HG03565 (cell line): Measurements from ENCODE around the gene RAP2B.
A peak's percentile ranks its signal among the peaks of the same experiment; 100 is the strongest.
"Not testable (repeated sequence)": the region's sequence is repeated elsewhere in the genome, so short reads cannot be mapped to it uniquely, and the experiment has no call there.

Source experiments
- ATAC-seq: cut with Tn5 transposase; IDR thresholded peaks from one replicate; pipeline ENCODE4 v1.9.1; 2021; ENCODE audit warnings: mild to moderate bottlenecking, moderate library complexity; ENCODE audit not compliant: unreplicated experiment

Gene RAP2B

DNA sequence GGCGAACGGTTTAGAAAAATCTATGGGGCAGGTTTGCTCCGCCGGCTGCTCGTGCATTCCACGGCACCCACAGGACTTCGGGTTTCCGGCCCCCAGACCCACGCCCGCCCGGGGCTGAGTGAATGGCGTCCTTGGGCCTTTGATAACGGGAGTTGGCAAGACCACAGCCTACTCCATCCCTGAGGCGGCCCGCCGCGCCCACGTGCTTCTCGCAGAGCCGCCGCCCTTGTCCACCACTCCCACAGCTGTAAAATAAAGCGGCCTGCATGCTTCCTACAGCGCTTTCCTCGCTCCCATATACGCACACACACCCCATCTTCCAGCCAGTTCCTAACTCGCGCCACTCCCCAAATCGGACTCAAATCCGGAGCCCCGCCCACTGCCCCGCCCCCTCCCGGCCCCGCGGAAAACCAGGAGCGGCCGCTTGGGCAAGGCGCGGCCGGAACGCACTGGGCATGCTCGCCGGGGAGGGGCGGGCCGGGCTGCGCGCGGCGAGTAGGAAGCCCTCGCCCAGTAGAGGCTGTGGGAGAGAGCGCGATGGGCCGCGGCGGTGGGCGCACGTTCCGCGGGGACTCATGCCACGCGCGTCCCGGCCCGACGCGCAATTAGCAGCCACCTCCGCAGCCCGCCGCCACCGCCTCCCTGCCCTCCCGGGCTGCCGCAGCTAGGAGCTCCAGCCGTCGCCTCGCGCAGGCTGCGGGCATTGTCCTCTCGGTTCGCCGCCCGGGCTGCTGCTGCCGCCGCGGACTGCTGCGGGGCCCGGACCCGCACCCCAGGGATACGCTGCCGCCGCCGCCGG, at the start of gene RAP2B:
Gene RAP2B, plus strand, starts transcription at position 513 of the 799 bp plus-strand sequence. CDS start 468 bp downstream, outside the sequence.
- ATAC-seq, result peak; percentile 37

DNA sequence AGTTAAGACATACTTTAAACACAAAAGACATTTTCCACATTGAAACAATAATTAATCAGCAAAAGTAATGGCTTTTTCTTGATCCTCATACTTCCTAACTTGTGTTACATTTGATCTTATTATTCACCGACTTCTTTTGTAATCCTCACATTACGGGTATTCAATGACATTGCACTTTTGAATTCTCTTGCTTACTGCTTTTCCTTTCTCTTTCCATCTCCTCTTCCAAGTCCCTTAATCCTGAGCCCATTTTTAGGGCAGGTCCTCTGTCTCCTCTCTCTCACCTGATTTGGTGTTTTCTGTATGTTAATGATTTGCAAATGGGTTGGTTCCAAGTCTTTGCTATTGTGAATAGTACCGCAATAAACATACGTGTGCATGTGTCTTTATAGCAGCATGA, 48.5 kb upstream of the RAP2B start:
- ATAC-seq, result no peak

DNA sequence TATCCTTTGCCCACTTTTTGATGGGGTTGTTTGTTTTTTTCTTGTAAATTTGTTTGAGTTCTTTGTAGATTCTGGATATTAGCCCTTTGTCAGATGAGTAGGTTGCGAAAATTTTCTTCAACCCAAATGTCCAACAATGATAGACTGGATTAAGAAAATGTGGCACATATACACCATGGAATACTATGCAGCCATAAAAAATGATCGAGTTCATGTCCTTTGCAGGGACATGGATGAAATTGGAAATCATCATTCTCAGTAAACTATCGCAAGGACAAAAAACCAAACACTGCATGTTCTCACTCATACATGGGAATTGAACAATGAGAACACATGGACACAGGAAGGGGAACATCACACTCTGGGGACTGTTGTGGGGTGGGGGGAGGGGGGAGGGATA, 47.8 kb upstream of the RAP2B start:
- ATAC-seq, result not testable (repeated sequence)

DNA sequence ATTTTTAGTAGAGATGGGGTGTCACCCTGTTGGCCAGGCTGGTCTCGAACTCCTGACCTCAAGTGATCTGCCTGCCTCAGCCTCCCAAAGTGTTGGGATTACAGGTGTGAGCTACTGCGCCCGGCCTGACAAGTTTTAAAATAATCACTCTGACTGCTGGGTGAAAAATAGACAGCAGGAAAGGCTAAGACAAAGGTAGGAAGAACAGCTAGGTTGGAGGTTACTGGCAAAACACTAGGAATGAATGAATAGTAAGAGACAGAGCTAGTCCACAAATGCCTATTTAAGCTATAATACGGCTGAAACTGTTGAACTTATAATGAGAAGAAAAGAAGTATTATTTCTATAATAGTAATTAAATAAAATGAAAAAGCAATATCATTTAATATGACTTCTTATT, 46.7 kb upstream of the RAP2B start:
- ATAC-seq, result no peak

DNA sequence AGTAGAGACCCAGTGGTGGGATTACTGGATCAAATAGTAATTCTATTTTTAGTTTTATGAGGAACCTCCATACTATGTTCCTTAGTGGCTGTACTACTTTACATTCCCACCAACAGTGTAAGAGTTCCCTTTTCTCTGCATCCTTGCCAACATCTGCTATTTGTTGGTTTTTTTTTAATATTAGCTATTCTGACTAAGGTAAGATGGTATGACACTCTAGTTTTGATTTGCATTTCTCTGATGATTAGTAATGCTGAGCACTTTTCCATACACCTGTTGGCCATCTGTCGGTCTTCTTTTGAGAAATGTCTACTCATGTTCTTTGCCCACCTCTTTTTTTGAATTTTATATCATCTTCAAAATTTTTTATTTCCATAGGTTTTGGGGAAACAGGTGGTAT, 34.2 kb upstream of the RAP2B start:
- ATAC-seq, result no peak

DNA sequence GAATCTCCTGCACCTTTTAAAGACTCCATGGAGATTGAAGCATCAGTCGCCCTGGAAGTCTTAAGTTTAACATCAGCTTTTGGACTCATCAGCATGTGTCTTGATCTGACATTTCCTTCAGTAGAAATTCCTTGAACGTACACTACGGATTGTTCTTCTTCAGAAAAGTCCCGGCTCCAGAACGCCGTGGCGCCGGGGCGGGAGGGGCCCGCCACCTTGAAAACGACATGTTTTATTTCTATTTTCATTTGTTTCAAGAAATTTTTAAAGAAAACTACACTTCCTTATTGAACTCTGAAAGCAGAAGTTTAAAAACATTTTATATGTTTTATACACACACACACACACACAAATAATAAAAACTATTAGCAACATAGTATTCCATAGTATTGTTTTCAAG, 32.6 kb upstream of the RAP2B start:
- no peak for ATAC-seq

DNA sequence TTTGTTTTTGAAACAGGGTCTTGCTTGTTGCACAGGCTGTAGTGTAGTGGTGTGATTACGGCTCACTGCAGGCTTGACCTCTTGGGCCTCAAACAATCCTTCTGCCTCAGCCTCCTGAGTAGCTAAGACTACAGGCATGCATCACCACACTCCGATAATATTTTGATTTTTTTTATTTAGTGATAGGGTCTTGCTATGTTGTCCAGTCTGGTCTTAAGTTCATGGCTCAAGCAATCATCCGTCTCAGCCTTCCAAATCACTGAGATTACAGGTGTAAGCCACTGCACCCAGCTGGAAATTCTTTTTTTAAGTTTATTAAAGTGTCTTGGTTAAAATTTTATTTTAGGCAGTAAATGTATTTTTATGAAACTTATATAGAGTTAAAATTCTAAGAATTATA, 32.2 kb upstream of the RAP2B start:
- no peak for ATAC-seq

DNA sequence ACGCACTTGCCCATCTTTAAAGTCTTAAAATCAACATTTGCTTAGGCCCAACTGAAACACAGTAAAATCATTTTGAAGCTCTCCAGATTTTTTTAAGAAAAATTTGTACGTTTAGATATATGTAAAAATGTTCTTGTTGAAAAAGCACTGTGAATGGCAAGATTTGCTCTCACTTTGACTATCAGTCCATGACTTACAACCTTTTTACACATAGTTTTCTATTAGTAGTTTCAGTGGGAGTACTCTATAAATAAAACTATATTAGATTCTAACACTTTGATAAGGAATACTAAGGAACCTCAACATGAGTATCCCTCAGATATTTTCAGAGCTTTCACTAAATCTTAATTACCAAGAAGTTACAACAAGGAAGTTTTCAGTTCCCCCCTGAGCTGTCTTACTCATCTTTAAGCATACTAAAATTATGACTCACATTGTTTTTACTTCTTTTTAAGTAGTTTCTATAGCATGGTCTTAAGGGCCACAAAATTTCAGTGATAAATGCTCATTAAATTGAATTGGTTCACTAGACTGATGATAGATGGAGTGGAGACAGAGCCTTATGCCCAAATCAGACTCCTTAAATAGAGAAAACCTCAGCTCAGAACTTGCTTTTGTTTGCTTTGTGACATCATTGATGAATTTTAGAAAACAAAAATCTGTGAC, 31.6 kb upstream of the RAP2B start:
- ATAC-seq, result peak; percentile 95

DNA sequence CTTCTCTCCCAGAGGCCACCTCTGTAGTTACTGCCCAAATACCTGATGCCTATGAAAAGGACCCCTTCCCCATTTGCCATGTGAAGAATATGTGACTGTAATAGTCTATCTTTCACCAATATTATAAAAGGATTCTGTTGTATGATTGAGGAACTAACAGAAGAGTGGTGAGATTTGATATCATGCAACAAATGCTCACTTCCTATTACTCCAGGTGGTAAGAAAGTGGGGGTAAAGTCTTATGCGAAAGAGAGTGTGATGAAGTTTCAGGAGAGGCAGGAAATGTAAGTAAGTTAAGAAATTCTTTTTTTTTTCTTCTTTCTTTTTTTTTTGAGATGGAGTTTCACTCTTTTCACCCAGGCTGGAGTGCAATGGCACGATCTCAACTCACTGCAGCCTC, 24.4 kb upstream of the RAP2B start:
- ATAC-seq, result peak; percentile 33

DNA sequence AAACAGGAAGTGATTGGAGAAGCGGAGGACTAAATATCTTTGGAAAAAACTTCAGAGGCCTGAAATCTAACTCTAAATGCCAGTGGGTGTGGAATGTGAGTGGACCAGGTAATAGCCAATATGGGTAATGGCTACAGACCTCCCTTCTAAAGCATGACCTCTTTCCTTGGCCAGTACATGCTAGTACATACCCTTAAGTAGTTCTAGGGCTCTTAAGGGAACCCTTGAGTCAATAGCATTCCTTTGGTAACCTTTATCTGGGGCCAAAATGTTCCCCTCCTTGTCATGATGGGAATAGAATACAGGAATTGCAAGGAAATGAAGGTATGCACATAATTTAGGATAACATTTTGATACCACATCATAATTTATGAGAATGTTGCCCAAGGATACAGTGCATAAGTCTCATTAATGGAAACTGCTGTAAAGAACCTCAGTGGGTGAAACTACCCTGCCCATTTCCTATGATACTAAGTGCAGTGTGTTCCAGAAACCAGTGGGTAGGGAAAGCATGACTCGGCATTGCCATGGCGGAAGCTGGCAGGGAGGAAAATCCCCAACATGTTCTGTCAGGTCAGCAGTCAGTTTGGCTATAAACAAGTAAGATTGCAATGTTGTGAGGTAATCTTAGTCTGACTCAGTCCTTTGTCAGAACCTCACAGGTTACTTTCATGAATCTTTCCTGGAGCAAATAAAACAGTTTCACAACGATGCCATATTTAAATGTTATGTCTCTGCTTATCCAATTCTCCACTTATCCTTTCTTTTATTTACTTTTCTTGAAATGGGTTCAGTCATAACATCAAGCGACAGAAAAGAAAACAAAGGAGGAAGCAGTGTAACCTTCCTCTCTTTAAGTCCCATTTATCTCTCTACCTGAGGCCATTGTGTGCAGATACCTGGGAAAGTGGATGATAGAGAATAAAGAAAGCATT, 23.5 kb upstream of the RAP2B start:
- ATAC-seq, result peak; percentile 82

DNA sequence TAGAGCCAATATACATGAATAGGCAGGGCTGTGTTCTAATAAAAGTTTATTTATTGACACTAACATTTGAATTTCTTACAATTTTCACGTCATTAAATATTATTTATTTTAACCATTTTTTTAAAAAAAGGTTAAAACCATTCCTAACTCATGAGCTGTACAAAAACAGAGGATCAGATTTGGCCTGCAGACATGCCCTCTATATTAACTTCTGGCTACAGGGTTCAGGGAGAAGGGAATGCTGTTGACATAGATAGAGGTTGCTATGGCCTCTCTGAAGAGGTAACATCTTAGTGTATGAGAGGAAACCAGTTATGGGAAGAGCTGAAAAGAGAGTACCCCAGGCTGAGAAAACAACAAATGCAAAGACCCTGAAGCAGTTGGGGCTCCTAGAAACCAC, 19.1 kb upstream of the RAP2B start:
- ATAC-seq, result no peak

DNA sequence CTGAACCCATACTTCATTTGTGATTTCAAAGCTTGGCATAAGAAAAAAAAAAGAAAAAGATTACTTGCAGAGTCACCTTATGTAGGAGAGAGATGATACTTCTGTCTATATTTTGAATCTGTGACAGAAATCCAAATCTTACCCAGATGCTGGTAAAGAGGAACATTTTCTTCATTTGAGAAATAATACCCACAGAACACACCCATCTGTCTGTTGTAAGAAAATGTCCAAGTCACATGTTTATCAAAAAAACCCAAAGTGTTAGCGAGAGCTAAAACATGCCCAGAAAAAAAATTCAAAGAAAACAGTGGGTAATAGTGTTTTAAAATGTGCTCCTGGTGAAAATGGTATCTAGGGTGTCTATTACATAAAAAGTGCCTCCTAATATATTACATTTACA, 18.0 kb upstream of the RAP2B start:
- ATAC-seq, result no peak

DNA sequence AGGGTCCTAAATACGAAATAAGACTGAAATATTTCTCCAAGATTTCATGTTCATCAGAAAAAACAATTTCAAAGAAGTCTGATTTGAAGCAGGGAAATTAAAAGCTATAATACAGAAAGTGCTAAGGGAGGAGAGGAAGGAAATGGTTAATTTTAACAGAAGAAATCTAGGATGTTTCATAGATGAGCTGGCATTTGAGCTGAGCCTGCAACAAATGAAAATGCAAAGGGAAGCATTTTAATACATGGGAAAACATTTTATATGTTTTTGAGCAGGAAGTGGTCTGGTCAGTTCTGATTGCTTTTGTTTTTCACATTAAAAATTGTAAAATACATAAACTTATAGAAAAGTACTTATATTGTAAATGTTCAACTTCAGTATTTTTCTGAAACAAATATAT, 17.2 kb upstream of the RAP2B start:
- ATAC-seq, result no peak

DNA sequence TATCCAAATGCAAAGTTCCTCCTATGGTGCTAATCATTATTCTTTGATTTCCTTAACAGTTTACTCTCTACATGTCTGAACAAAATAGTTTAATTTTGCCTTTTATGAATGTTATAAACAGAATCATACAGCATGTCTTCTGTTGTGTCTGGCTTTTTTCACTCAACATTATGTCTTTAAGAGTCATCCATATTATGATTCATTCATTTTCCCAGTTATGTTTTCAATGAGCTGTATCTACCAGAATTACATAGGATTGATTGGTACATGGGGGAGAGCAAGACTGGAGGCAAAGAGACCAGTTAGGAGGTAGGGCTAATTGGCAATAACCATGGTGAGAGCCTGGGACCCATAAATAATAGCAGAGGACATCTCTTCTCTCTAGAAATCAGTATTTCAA, 16.6 kb upstream of the RAP2B start:
- no peak for ATAC-seq

DNA sequence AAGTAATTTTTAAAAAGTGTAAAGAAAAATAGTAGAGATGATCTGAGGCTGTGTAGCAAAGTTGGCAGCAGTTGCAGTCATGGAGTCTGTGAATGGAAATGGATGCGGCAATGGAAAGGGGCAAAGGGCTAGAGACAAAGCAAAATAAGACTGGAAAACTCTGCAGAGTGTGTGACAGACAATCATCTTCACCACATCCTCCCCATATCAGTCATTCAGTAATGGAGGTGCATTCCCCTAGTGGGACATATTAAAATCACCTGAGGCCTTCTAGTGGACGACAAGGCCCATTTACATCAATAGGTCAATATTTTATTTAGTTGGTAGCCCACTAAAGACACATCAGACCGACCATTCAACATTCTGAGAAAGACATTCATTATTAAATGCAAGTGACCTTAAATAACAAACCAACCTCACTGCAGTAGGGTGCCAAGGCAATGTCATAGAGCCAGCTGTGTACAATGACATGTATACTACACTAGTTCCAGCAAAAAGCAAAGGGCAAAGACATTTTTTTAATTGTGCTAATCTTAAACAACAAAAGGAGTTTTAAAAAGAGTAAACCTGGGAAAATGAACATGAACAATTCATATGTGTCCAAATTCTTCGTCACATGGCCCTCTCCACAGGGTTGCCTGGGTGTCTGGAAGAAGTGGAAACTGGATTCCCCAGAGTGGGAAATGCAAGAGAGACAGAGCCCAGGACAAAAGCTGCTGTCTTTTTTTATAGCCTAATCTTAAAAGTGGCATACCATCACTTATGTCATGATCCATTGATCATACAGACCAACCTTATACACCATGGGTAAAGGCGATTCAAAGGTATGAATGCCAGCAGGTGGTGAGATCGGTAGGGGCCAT, 15.6 kb upstream of the RAP2B start:
- ATAC-seq, result no peak

DNA sequence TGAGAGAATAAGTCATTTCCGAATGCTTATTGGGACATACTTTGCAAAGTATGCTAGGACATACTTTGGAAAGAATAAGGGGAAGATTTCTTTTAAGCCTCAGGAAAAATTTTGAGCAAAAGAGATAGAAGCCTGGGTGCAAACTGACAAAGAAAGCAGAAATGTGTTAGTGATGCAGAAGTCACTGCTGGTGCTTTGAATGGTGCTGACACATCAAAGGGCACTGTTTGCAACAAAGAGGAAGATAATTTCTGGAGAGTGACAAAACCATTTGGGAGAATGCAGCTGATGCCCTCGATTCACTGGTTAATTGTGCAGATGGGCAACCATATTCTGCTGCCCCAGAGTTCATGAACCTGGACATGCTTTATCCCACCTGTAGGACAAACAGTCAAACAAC, 11.0 kb upstream of the RAP2B start:
- ATAC-seq, result no peak

DNA sequence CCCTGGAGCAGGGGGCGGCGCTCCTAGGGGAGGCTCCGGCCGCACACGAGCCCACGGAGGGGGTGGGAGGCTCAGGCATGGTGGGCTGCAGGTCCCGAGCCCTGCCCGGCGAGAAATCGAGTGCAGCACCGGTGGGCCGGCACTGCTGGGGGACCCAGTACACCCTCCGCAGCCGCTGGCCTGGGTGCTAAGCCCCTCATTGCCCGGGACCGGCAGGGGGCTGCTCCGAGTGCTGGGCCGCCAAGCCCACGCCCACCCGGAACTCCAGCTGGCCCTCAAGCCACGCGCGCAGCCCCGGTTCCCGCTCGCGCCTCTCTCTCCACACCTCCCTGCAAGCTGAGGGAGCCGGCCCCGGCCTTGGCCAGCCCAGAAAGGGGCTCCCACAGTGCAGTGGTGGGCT, 6.2 kb upstream of the RAP2B start:
- ATAC-seq, result not testable (repeated sequence)

DNA sequence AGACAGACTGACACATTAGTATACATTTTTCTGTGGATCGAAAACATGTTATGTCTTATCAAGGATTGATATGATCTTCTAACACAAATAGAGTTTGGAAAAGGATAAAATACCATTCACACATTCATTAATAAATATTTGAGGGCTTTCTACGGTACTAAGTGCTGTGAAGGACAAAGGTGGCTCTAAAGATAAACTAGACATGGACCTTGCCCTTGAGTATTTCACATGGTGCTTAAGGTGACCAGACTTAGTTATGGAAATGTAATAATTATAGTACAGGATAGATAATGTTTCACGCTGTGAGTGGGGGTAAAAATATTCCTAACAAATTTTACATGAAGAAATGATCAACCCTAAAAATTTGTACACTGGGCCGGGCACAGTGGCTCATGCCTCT, 3.8 kb upstream of the RAP2B start:
- no peak for ATAC-seq

DNA sequence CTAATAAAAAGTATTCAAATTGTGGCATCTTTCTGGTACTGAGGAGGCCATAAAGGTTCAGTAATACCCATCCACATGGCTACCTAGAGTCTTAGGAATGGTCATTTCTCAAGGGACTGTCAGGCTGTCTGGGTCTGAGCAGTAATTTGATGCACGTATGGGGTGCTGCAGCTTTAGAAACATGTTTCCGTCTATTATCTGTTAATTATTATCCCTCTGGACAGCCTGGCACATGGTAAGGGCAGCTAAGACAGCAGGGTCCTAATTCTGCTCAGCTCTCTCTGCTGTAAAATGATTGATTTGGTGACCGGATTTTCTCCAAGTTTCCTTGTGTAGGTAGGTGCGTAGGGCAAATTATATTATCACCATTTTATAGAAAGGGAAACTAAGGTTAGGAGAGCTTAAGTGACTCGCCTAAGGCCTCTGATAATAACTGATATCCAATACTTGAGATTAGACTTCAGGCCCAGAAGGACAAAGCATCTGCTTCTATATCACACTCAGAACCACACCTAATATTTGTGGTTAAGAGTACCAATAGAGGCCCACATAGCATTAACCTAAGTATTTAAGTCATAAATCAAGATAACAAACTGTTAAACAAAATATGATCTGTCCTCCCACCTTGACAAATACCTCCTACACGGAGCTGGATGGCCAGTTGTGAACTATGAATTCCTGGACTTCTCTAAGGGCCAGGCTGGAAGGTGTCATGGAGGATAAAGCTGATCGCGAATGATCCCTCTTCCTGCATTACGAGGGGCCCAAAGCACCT, 2.9 kb upstream of the RAP2B start:
- ATAC-seq, result no peak
